ENCODE measurements around the gene RIC8A.

- TF ChIP-seq POLR2A (IDR thresholded peaks at IDR 0.05) (no peak), CTCF (IDR thresholded peaks at IDR 0.05) (no peak)
Measured at GRCh38 chr11:200224-201003, 7.1 kb upstream of the RIC8A start.

All from ovary (tissue), 3 donors.